Measurements from ENCODE around the gene HACD2.

HACD2 gene

GRCh38 chr3:123451186-123451585 lies 133.7 kb downstream of the HACD2 start:
- H3K4me3 ChIP-seq (ENCODE audit: insufficient read depth, low read length, poor library complexity, severe bottlenecking) = no peak overlapping the region
- no peaks in the 10 kb centered on the region for H3K9me3 ChIP-seq (ENCODE audit: insufficient read depth, low read length)
- no peaks in the 10 kb centered on the region for H3K9me2 ChIP-seq (replicated peaks; ENCODE audit: insufficient read depth, low read length)
- H3K9ac ChIP-seq (ENCODE audit: low read length) = no peak overlapping the region
- no peak overlapping the region for H3K4me2 ChIP-seq (ENCODE audit: low read depth, low read length, poor library complexity, severe bottlenecking)
- no peaks in the 10 kb centered on the region for H3K36me3 ChIP-seq (ENCODE audit: low read length)
- no peak overlapping the region for H2AFZ ChIP-seq (ENCODE audit: low read depth, low read length, severe bottlenecking)
- no peaks in the 10 kb centered on the region for H3F3A ChIP-seq (ENCODE audit: insufficient read depth)
- TF ChIP-seq EZH2phosphoT487 (conservative IDR thresholded peaks at IDR 0.05; ENCODE audit: low read length) (no peak), CTCF (IDR thresholded peaks at IDR 0.05; ENCODE audit: insufficient read depth, low read length, poor library complexity, severe bottlenecking) (no peak)
- H4K20me1 ChIP-seq (ENCODE audit: low read depth, low read length) = no peaks in the 10 kb centered on the region
- no peaks in the 10 kb centered on the region for H3K79me2 ChIP-seq (ENCODE audit: insufficient read depth, low read length)
- no peak overlapping the region for H3K27ac ChIP-seq (ENCODE audit: low read depth, low read length)
- no peaks in the 10 kb centered on the region for H3K27me3 ChIP-seq (ENCODE audit: low read length)

GRCh38 chr3:123449997-123450604 lies 134.8 kb downstream of the HACD2 start:
- Histone ChIP-seq H3K9ac (ENCODE audit: low read length) (no peak overlapping the region), H2AFZ (ENCODE audit: low read depth, low read length, severe bottlenecking) (no peak overlapping the region), H3K27me3 (ENCODE audit: low read length) (no peaks in the 10 kb centered on the region), H3F3A (ENCODE audit: insufficient read depth) (no peaks in the 10 kb centered on the region), H4K20me1 (ENCODE audit: low read depth, low read length) (no peaks in the 10 kb centered on the region), H3K9me3 (ENCODE audit: insufficient read depth, low read length) (no peaks in the 10 kb centered on the region), H3K4me3 (ENCODE audit: insufficient read depth, low read length, poor library complexity, severe bottlenecking) (no peak overlapping the region), H3K9me2 (replicated peaks; ENCODE audit: insufficient read depth, low read length) (no peaks in the 10 kb centered on the region), H3K79me2 (ENCODE audit: insufficient read depth, low read length) (no peaks in the 10 kb centered on the region), H3K36me3 (ENCODE audit: low read length) (no peaks in the 10 kb centered on the region), H3K27ac (ENCODE audit: low read depth, low read length) (no peak overlapping the region), H3K4me2 (ENCODE audit: low read depth, low read length, poor library complexity, severe bottlenecking) (no peak overlapping the region)
- no peak for TF ChIP-seq EZH2phosphoT487 (conservative IDR thresholded peaks at IDR 0.05; ENCODE audit: low read length)
- no peak for TF ChIP-seq CTCF (IDR thresholded peaks at IDR 0.05; ENCODE audit: insufficient read depth, low read length, poor library complexity, severe bottlenecking)

DNA sequence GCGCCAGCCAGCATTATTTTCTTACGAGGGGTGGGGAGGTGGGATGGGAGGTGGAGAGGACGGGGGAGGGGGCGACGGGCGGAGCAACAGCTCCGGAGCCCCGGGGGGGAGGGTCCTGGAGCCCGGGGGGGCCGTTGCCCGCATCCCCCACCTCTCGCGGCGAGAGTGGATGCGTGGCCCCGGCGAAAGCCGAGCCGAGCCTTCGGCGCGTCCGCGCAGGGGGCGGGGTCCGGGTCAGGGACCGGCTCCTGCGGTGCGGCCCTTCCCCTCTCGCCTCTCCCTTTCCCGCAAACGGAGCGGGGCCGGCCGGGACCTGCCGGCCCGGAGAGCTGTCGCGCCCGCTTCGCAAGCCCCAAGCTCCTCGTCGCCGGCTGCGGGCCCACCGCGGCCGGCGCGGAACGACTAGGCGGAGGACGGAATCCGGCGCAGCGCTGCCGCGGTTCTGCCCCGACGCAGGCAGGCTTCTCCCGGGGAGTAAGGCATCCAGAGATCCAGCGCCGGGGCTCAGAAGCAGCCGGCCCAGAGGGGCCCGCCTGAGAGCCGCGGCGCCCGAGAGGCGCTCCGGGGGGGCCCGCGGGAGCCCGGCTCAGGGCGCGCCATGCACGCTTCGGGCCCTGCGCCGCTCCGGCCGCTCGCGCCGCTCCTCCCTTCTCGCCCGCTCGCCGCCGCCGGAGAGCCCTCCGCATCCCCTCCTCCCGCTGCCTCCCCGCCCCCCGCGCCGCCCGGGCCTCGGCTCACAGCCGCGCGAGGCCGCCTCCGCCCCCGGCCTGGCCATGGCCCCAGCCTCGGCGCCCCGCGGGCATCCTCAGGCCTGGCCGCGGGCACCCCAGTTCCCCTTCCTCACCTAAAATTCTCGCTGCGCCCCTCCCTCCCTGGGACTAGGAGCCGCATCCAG lies 135.5 kb downstream of the HACD2 start:
- no peak for TF ChIP-seq EZH2phosphoT487 (conservative IDR thresholded peaks at IDR 0.05; ENCODE audit: low read length)
- no peak for TF ChIP-seq CTCF (IDR thresholded peaks at IDR 0.05; ENCODE audit: insufficient read depth, low read length, poor library complexity, severe bottlenecking)
- no peaks in the 10 kb centered on the region for H3K36me3 ChIP-seq (ENCODE audit: low read length)
- no peak overlapping the region for H3K4me2 ChIP-seq (ENCODE audit: low read depth, low read length, poor library complexity, severe bottlenecking)
- H3K79me2 ChIP-seq (ENCODE audit: insufficient read depth, low read length) = no peaks in the 10 kb centered on the region
- no peak overlapping the region for H3K4me3 ChIP-seq (ENCODE audit: insufficient read depth, low read length, poor library complexity, severe bottlenecking)
- H3K9me2 ChIP-seq (replicated peaks; ENCODE audit: insufficient read depth, low read length) = no peaks in the 10 kb centered on the region
- H2AFZ ChIP-seq (ENCODE audit: low read depth, low read length, severe bottlenecking) = no peak overlapping the region
- H3K27me3 ChIP-seq (ENCODE audit: low read length) = no peaks in the 10 kb centered on the region
- H3K9ac ChIP-seq (ENCODE audit: low read length) = no peak overlapping the region
- H4K20me1 ChIP-seq (ENCODE audit: low read depth, low read length) = no peaks in the 10 kb centered on the region
- no peaks in the 10 kb centered on the region for H3F3A ChIP-seq (ENCODE audit: insufficient read depth)
- H3K9me3 ChIP-seq (ENCODE audit: insufficient read depth, low read length) = no peaks in the 10 kb centered on the region
- no peak overlapping the region for H3K27ac ChIP-seq (ENCODE audit: low read depth, low read length)

Data from SU-DHL-6 (cell line).